ENCODE results near the gene COPG2. TPM values are rescaled to one million over a fixed set of nuclear protein-coding genes. Genes with fewer than 3 reads are reported as not detected.
A peak's percentile ranks its signal among the peaks of the same experiment; 100 is the strongest.

The COPG2 gene, protein sequence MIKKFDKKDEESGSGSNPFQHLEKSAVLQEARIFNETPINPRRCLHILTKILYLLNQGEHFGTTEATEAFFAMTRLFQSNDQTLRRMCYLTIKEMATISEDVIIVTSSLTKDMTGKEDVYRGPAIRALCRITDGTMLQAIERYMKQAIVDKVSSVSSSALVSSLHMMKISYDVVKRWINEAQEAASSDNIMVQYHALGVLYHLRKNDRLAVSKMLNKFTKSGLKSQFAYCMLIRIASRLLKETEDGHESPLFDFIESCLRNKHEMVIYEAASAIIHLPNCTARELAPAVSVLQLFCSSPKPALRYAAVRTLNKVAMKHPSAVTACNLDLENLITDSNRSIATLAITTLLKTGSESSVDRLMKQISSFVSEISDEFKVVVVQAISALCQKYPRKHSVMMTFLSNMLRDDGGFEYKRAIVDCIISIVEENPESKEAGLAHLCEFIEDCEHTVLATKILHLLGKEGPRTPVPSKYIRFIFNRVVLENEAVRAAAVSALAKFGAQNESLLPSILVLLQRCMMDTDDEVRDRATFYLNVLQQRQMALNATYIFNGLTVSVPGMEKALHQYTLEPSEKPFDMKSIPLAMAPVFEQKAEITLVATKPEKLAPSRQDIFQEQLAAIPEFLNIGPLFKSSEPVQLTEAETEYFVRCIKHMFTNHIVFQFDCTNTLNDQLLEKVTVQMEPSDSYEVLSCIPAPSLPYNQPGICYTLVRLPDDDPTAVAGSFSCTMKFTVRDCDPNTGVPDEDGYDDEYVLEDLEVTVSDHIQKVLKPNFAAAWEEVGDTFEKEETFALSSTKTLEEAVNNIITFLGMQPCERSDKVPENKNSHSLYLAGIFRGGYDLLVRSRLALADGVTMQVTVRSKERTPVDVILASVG
- 10 to 100 TPM; 12.5 to 15.0 (median 14.0) TPM for total RNA-seq

DNA sequence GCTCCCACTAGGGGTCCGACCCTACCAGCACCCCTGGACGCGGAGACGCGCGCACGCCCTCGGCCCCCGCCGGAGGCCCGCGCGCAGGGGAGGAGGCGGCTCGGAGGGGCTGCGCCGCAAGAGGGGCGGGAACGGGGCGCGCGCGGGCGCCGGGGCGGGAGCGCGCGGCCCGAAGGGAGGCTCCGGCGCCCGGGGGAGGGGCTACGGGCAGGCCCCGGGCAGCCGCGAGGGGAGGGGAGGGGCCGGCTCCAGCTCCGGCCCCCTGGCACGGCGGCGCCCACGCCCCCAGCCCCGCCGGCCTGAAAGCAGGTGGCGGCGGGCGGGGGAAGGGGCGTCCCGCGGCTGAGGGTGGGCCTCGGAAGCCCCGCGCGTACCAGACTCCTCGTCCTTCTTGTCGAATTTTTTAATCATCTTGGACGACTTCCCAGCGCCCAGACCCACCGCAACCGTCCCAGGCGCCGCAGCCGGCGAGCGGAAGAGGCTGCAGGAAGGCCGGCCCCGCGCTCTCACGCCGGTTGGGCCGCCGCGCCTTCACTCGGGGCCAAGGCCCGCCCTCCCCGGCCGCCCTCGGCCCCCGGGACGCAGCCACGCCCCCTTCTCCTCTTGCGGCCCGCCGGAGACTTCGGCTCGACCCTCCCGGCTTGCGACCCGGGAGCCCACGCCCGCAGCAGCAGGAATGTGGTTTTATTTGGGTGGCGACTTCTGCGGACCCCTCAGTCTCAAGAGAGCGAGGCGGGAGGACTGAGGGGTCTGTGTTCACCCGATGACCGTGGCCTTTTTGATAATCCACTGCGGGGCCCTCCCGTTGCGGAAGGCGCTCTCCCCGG lies at the start of gene COPG2:
TSS of gene COPG2 (minus strand) at position 491 of the 827 bp plus-strand sequence. CDS start at position 411, 80 bp downstream.
- Histone ChIP-seq H3K27ac (peak within 1 kb of the TSS; percentile 78 to 91 (median 87)), H3K36me3 (no peaks in the 10 kb centered on the region), H3K27me3 (no peaks in the 10 kb centered on the region), H3K4me1 (peaks cover 0 to 7% of the 10 kb centered on the region in 2 donors), H3K9me3 (no peaks in the 10 kb centered on the region), H3K4me3 (peak within 1 kb of the TSS; percentile 77 to 90 (median 82))
- intact Hi-C loops (cut with DNase I; ENCODE audit: low total_unique reads) (loop anchor here (2.0 kb wide), 1 partner anchor 598 kb away; the partner anchor contains the start of gene KLHDC10), in situ Hi-C loops (cut with MboI; ENCODE audit: low sequenced_read_pairs in 4 of 4) (no loop called here)
- DNase-seq, result peak; percentile 59 to 78
- ATAC-seq, result peak; percentile 96 to 97
- peak; percentile 15 to 42 for TF ChIP-seq POLR2A (IDR thresholded peaks at IDR 0.05)
- TF ChIP-seq, protein P1, sequence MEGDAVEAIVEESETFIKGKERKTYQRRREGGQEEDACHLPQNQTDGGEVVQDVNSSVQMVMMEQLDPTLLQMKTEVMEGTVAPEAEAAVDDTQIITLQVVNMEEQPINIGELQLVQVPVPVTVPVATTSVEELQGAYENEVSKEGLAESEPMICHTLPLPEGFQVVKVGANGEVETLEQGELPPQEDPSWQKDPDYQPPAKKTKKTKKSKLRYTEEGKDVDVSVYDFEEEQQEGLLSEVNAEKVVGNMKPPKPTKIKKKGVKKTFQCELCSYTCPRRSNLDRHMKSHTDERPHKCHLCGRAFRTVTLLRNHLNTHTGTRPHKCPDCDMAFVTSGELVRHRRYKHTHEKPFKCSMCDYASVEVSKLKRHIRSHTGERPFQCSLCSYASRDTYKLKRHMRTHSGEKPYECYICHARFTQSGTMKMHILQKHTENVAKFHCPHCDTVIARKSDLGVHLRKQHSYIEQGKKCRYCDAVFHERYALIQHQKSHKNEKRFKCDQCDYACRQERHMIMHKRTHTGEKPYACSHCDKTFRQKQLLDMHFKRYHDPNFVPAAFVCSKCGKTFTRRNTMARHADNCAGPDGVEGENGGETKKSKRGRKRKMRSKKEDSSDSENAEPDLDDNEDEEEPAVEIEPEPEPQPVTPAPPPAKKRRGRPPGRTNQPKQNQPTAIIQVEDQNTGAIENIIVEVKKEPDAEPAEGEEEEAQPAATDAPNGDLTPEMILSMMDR (IDR thresholded peaks at IDR 0.05 in 4 of 5, conservative IDR thresholded peaks at IDR 0.05 in 1 of 5), result peak in 1 of 5 experiments; percentile 36

DNA sequence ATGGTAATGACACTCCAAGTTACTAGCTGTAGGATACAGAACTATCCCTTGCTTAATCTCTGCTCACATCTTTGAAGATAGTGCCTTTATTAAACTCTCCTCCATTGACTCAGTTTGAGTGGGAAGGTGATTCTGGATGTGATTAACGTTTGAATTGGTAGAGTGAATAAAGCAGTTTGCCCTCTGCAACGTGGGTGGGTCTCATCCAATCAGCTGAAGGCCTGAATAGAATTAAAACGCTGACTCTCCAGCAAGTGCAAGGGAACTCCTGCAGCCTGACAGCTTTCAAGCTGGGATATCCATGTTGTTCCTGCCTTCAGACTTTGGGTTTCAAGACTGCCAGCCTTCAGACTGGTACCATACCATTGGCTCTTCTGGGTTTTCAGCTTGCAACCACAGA lies 43.9 kb upstream of the COPG2 start:
- intact Hi-C loops (cut with DNase I; ENCODE audit: low total_unique reads) (no loop called here), in situ Hi-C loops (cut with MboI; ENCODE audit: low sequenced_read_pairs in 4 of 4) (loop anchor here in 2 of 4 donors (25.0 kb wide), 1 partner anchor 475 kb away; no protein-coding TSS in a partner anchor)
- ATAC-seq (no peak), DNase-seq (no peak)
- Histone ChIP-seq H3K4me1 (no peaks in the 10 kb centered on the region), H3K9me3 (no peaks in the 10 kb centered on the region), H3K27ac (no peak overlapping the region), H3K27me3 (no peaks in the 10 kb centered on the region), H3K4me3 (no peak overlapping the region), H3K36me3 (no peaks in the 10 kb centered on the region)
- TF ChIP-seq POLR2A (IDR thresholded peaks at IDR 0.05), result no peak
- TF ChIP-seq, protein P1 (IDR thresholded peaks at IDR 0.05 in 4 of 5, conservative IDR thresholded peaks at IDR 0.05 in 1 of 5), result no peak

DNA sequence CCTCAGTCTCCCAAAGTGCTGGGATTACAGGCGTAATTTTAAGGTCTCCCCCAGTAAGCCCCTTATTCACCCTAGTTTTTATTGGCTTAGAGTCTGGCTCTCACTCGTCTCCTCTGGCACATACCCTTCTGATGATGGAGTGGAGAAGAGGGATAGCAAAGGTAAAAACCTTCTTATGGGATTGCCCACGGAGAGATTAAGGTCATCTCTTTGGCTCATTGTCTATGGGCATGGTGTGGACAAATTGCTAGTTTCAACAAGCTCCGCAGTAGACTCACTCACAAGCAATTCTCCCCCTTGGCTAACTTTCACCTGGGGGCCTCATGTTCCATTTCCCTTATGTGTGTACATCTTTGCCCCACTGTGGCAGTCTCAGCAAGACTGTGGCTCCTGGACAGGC lies 40.2 kb upstream of the COPG2 start:
- Histone ChIP-seq H3K27ac (no peak overlapping the region), H3K4me1 (no peaks in the 10 kb centered on the region), H3K4me3 (no peak overlapping the region), H3K36me3 (no peaks in the 10 kb centered on the region), H3K27me3 (no peaks in the 10 kb centered on the region), H3K9me3 (no peaks in the 10 kb centered on the region)
- DNase-seq (no peak), ATAC-seq (no peak)
- no peak for TF ChIP-seq POLR2A (IDR thresholded peaks at IDR 0.05)
- TF ChIP-seq, protein P1 (IDR thresholded peaks at IDR 0.05 in 4 of 5, conservative IDR thresholded peaks at IDR 0.05 in 1 of 5), result no peak
- intact Hi-C loops (cut with DNase I; ENCODE audit: low total_unique reads) (no loop called here), in situ Hi-C loops (cut with MboI; ENCODE audit: low sequenced_read_pairs in 4 of 4) (loop anchor here in 2 of 4 donors (25.0 kb wide), 1 partner anchor 471 kb away; no protein-coding TSS in a partner anchor)

DNA sequence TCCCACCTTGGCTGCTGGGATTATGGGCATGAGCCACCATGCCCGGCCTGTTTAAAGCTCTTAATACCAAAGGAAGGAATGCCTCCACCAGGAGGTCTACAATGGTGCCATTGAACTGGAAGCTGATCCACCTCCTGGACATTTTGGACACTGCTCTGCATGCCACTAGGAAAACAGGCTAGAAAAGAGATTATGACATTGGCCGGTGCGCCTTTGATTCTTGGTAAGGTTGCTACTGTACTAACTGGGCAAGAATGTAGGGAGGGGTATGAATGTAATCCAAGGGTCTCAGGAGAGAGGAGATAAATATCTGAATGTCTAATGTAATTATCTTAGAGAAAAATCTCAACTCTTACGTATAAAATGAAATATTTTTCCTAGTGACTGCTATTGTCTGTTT lies 39.5 kb upstream of the COPG2 start:
- ATAC-seq, result no peak
- no peak overlapping the region for H3K4me3 ChIP-seq
- no peaks in the 10 kb centered on the region for H3K9me3 ChIP-seq
- no peak overlapping the region for H3K27ac ChIP-seq
- no peak for TF ChIP-seq POLR2A (IDR thresholded peaks at IDR 0.05)
- TF ChIP-seq, protein P1 (IDR thresholded peaks at IDR 0.05 in 4 of 5, conservative IDR thresholded peaks at IDR 0.05 in 1 of 5), result no peak
- in situ Hi-C loops (cut with MboI; ENCODE audit: low sequenced_read_pairs in 4 of 4), result loop anchor here in 2 of 4 donors (25.0 kb wide), 1 partner anchor 471 kb away; no protein-coding TSS in a partner anchor
- no peaks in the 10 kb centered on the region for H3K4me1 ChIP-seq
- H3K36me3 ChIP-seq, result no peaks in the 10 kb centered on the region
- no peak for DNase-seq
- intact Hi-C loops (cut with DNase I; ENCODE audit: low total_unique reads), result no loop called here
- H3K27me3 ChIP-seq, result no peaks in the 10 kb centered on the region
